ENCODE measurements around the gene KRT85. TPM values are rescaled to one million over a fixed set of nuclear protein-coding genes. Genes with fewer than 3 reads are reported as not detected.

KRT85 gene
- total and polyA plus RNA-seq, 3 donors from 2014 or later: 0.71 to 1.5 (median 0.74) TPM

GRCh38 chr12:52313461-52313860 lies 53.8 kb downstream of the KRT85 start:
- H3K27ac ChIP-seq: no peak overlapping the region
- intact Hi-C loops (cut with DNase I; ENCODE audit: low total_unique reads): no loop called here
- H3K9me3 ChIP-seq: no peaks in the 10 kb centered on the region
- no peak for DNase-seq
- H3K36me3 ChIP-seq (ENCODE audit: low read depth, missing control alignments): no peaks in the 10 kb centered on the region
- no peaks in the 10 kb centered on the region for H3K27me3 ChIP-seq
- TF ChIP-seq POLR2A (IDR thresholded peaks at IDR 0.05) (no peak), CTCF (IDR thresholded peaks at IDR 0.05) (no peak)
- no peak overlapping the region for H3K4me3 ChIP-seq
- no peaks in the 10 kb centered on the region for H3K4me1 ChIP-seq
- 71 to 78% methylated on average over 3 of the region's 3 CpGs for WGBS, 2 donors

GRCh38 chr12:52312086-52312485 lies 55.2 kb downstream of the KRT85 start:
- Histone ChIP-seq H3K4me3 (no peak overlapping the region), H3K9me3 (no peaks in the 10 kb centered on the region), H3K27ac (no peak overlapping the region), H3K4me1 (no peaks in the 10 kb centered on the region), H3K36me3 (ENCODE audit: low read depth, missing control alignments) (no peaks in the 10 kb centered on the region), H3K27me3 (no peaks in the 10 kb centered on the region)
- no peak for DNase-seq
- intact Hi-C loops (cut with DNase I; ENCODE audit: low total_unique reads): no loop called here
- 71 to 80% methylated on average over 4 of the region's 4 CpGs for WGBS, 2 donors
- TF ChIP-seq CTCF (IDR thresholded peaks at IDR 0.05) (no peak), POLR2A (IDR thresholded peaks at IDR 0.05) (no peak)

- Histone ChIP-seq H3K27ac (no peak overlapping the region), H3K27me3 (no peaks in the 10 kb centered on the region), H3K36me3 (ENCODE audit: low read depth, missing control alignments) (no peaks in the 10 kb centered on the region), H3K4me1 (no peaks in the 10 kb centered on the region), H3K4me3 (no peak overlapping the region), H3K9me3 (no peaks in the 10 kb centered on the region)
- WGBS, 2 donors: 52 to 65% methylated on average over 3 of the region's 3 CpGs
- no peak for DNase-seq
- TF ChIP-seq POLR2A (IDR thresholded peaks at IDR 0.05) (no peak), CTCF (IDR thresholded peaks at IDR 0.05) (no peak)
- intact Hi-C loops (cut with DNase I; ENCODE audit: low total_unique reads): no loop called here
These were observed 56.0 kb downstream of the KRT85 start for GRCh38 chr12:52311285-52311648.

- H3K27me3 ChIP-seq: no peaks in the 10 kb centered on the region
- TF ChIP-seq POLR2A (IDR thresholded peaks at IDR 0.05) (no peak), CTCF (IDR thresholded peaks at IDR 0.05) (no peak)
- H3K36me3 ChIP-seq (ENCODE audit: low read depth, missing control alignments): no peaks in the 10 kb centered on the region
- 88 to 96% methylated on average over 4 to 5 of the region's 5 CpGs for WGBS, 2 donors
- intact Hi-C loops (cut with DNase I; ENCODE audit: low total_unique reads): no loop called here
- no peak for DNase-seq
- H3K27ac ChIP-seq: no peak overlapping the region
- no peak overlapping the region for H3K4me3 ChIP-seq
- no peaks in the 10 kb centered on the region for H3K4me1 ChIP-seq
- no peaks in the 10 kb centered on the region for H3K9me3 ChIP-seq
These were observed 56.5 kb downstream of the KRT85 start for GRCh38 chr12:52310622-52311284.

Other genes starting within 250 kb of the KRT85 start
- gene KRT80, start 175.5 kb downstream of the KRT85 start, total RNA-seq: under 1 TPM; 0.50 to 0.94 TPM
- gene KRT80, start 175.5 kb downstream of the KRT85 start, polyA plus RNA-seq (ENCODE audit: insufficient read depth, low read depth, low replicate concordance): 1.0 TPM
- gene KRT7, start 134.2 kb downstream of the KRT85 start, total RNA-seq: 1 to 10 TPM; 3.3 to 6.9 TPM
- gene KRT7, start 134.2 kb downstream of the KRT85 start, polyA plus RNA-seq (ENCODE audit: insufficient read depth, low read depth, low replicate concordance): 19.3 TPM
- 1 to 10 TPM; 2.3 to 3.2 TPM for gene KRT86, start 92.8 kb downstream of the KRT85 start, total RNA-seq
- 4.0 TPM for gene KRT86, start 92.8 kb downstream of the KRT85 start, polyA plus RNA-seq (ENCODE audit: insufficient read depth, low read depth, low replicate concordance)
- gene KRT81, start 75.9 kb downstream of the KRT85 start, total RNA-seq: under 1 TPM in 1 of 2 donors, not detected in 1; 0.74 TPM
- gene KRT81, start 75.9 kb downstream of the KRT85 start, polyA plus RNA-seq (ENCODE audit: insufficient read depth, low read depth, low replicate concordance): not detected
- 1 to 10 TPM in 1 of 2 donors, under 1 TPM in 1; 0.39 to 1.2 TPM for gene KRT83, start 46.1 kb downstream of the KRT85 start, total RNA-seq
- gene KRT83, start 46.1 kb downstream of the KRT85 start, polyA plus RNA-seq (ENCODE audit: insufficient read depth, low read depth, low replicate concordance): 0.44 TPM
- gene KRT84, start 18.2 kb upstream of the KRT85 start, total RNA-seq: under 1 TPM in 1 of 2 donors, not detected in 1; 0.43 TPM
- gene KRT84, start 18.2 kb upstream of the KRT85 start, polyA plus RNA-seq (ENCODE audit: insufficient read depth, low read depth, low replicate concordance): not detected
- gene KRT82, start 38.9 kb upstream of the KRT85 start, total RNA-seq: not detected
- not detected for gene KRT82, start 38.9 kb upstream of the KRT85 start, polyA plus RNA-seq (ENCODE audit: insufficient read depth, low read depth, low replicate concordance)
- under 1 TPM in 1 of 2 donors, not detected in 1; 0.19 TPM for gene KRT75, start 66.9 kb upstream of the KRT85 start, total RNA-seq
- not detected for gene KRT75, start 66.9 kb upstream of the KRT85 start, polyA plus RNA-seq (ENCODE audit: insufficient read depth, low read depth, low replicate concordance)
- under 1 TPM in 1 of 2 donors, not detected in 1; 0.19 TPM for gene KRT6B, start 84.7 kb upstream of the KRT85 start, total RNA-seq
- not detected for gene KRT6B, start 84.7 kb upstream of the KRT85 start, polyA plus RNA-seq (ENCODE audit: insufficient read depth, low read depth, low replicate concordance)
- under 1 TPM in 1 of 2 donors, not detected in 1; 0.16 TPM for gene KRT6C, start 106.3 kb upstream of the KRT85 start, total RNA-seq
- not detected for gene KRT6C, start 106.3 kb upstream of the KRT85 start, polyA plus RNA-seq (ENCODE audit: insufficient read depth, low read depth, low replicate concordance)
- under 1 TPM; 0.19 to 0.63 TPM for gene KRT6A, start 125.8 kb upstream of the KRT85 start, total RNA-seq
- 1.5 TPM for gene KRT6A, start 125.8 kb upstream of the KRT85 start, polyA plus RNA-seq (ENCODE audit: insufficient read depth, low read depth, low replicate concordance)
- 1 to 10 TPM in 1 of 2 donors, under 1 TPM in 1; 0.39 to 1.1 TPM for gene KRT5, start 152.9 kb upstream of the KRT85 start, total RNA-seq
- 2.6 TPM for gene KRT5, start 152.9 kb upstream of the KRT85 start, polyA plus RNA-seq (ENCODE audit: insufficient read depth, low read depth, low replicate concordance)
- under 1 TPM in 1 of 2 donors, not detected in 1; 0.12 TPM for gene KRT71, start 185.7 kb upstream of the KRT85 start, total RNA-seq
- not detected for gene KRT71, start 185.7 kb upstream of the KRT85 start, polyA plus RNA-seq (ENCODE audit: insufficient read depth, low read depth, low replicate concordance)
- gene KRT74, start 206.4 kb upstream of the KRT85 start, total RNA-seq: 1 to 10 TPM in 1 of 2 donors, under 1 TPM in 1; 0.87 to 3.9 TPM
- gene KRT74, start 206.4 kb upstream of the KRT85 start, polyA plus RNA-seq (ENCODE audit: insufficient read depth, low read depth, low replicate concordance): 2.2 TPM
- gene KRT72, start 234.0 kb upstream of the KRT85 start, total RNA-seq: 10 to 100 TPM; 11.7 to 16.5 TPM
- 85.0 TPM for gene KRT72, start 234.0 kb upstream of the KRT85 start, polyA plus RNA-seq (ENCODE audit: insufficient read depth, low read depth, low replicate concordance)

Measured in testis (tissue), 3 donors.